GM13977 (cell line): Measurements from ENCODE around the gene KRT35.

Experiments
- DNase-seq: peaks from one replicate; pipeline ENCODE4 v3.0.0; 2012; ENCODE audit warnings: low spot score
- in situ Hi-C: fragments of 300-500 bp; cut with MboI; formaldehyde crosslinking; loops from one replicate; pipeline ENCODE4 v1.12.0; 2022; ENCODE audit warnings: low sequenced_read_pairs, low pct_unique_long_range_greater_than_20kb, mixed read lengths, inconsistent platforms; ENCODE audit not compliant: unreplicated experiment
- TF ChIP-seq, protein P1 (sequence below): IDR thresholded peaks from 2 replicates; pipeline ENCODE4 v1.5.1; 2012; ENCODE audit warnings: mild to moderate bottlenecking, control low read depth; ENCODE audit not compliant: insufficient read depth; ENCODE audit errors: extremely low read depth, missing control alignments

The KRT35 gene

DNA sequence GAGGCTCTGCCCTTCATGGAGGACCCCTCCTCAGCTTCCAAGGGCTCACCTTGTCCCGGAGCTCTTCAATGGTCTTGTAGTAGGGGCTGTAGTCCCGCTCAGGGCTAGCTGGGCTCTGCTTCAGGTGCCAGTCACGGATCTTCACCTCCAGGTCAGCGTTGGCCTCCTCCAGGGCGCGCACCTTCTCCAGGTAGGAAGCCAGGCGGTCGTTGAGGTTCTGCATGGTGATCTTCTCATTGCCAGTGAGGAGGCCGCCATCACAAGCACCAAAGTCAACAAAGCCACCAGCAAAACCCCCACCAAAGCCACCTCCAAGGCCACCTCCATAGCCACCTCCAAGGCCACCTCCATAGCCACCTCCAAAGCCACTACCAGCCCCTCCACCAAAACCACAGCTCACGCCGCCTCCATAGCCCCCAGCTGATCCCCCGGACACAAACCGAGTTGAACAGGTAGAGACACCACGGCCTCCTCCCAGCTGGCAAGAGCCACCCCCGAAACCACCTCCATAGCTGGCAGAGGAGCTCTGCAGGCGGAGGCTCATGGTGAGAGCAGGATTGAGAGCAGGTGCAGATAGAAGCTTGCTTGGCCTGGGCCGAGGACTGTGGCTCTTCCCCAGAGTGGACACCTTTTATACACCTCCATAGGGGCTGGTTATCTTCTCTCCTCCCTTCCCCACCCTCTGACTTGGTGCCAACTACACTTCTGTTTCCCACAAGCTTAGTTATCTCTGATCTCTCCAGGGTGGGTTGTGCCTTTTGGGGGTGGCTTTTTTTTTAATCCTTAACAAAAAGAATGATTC lies 24.3 kb upstream of the KRT35 start, which contains the start of gene KRT13:
Gene KRT13 (minus strand): TSS at position 606 of the 802 bp plus-strand sequence. CDS start 62 bp downstream, at position 544.
- in situ Hi-C loops = no loop called here
- TF ChIP-seq, protein P1, sequence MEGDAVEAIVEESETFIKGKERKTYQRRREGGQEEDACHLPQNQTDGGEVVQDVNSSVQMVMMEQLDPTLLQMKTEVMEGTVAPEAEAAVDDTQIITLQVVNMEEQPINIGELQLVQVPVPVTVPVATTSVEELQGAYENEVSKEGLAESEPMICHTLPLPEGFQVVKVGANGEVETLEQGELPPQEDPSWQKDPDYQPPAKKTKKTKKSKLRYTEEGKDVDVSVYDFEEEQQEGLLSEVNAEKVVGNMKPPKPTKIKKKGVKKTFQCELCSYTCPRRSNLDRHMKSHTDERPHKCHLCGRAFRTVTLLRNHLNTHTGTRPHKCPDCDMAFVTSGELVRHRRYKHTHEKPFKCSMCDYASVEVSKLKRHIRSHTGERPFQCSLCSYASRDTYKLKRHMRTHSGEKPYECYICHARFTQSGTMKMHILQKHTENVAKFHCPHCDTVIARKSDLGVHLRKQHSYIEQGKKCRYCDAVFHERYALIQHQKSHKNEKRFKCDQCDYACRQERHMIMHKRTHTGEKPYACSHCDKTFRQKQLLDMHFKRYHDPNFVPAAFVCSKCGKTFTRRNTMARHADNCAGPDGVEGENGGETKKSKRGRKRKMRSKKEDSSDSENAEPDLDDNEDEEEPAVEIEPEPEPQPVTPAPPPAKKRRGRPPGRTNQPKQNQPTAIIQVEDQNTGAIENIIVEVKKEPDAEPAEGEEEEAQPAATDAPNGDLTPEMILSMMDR = no peak
- no peak for DNase-seq

DNA sequence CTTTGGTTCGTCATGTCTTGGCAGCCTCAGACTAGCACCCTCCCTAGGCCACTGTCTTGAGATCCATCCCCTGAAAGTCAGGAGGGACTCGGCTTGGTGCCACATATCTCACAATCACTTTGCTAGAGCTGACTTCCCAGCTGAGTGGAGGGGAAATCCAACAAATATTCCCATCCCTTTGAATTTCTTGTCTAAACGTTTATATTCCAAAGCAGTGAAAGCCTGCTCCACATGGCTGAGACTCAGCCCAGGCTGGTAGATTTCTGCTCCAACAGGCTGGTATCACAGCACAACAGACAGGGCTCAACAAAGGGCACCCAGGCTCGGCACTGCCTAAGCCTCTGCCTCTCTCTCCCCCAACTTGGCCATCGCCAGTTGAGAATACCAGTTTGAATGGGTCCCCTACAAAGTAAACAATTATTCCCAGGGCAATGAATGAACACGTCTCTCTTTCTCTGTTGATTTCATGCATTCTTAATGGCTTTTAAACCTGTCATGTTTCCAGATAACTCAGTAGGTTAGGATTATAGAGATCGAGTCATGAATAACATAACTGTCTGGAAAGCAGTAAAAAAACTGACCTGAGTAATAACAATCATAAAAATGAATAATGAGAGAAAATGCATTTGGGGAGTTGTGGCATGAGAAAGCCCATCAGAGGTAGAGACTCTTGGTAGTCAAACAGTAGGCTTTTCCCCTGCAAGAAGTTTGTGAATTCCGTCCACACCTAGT lies 23.5 kb upstream of the KRT35 start:
- in situ Hi-C loops = no loop called here
- TF ChIP-seq, protein P1 = no peak
- DNase-seq = no peak

DNA sequence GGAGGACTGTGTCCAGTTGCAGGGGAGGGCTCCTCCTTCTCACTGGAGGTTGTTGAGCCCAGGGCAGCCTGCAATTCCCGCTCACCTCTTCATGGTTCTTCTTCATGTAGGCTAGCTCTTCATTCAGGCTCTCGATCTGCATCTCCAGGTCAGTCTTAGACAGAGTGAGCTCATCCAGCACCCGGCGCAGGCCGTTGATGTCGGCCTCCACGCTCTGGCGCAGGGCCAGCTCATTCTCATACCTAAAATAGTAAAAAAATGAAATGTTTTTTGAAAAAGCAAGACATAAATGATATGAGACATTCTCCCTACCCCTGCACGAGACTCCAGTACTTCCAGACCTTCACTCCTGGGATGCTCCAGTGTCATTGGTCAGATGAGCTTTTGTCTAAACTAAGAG lies 22.3 kb upstream of the KRT35 start:
- TF ChIP-seq, protein P1 = no peak
- in situ Hi-C loops = no loop called here
- DNase-seq = no peak

DNA sequence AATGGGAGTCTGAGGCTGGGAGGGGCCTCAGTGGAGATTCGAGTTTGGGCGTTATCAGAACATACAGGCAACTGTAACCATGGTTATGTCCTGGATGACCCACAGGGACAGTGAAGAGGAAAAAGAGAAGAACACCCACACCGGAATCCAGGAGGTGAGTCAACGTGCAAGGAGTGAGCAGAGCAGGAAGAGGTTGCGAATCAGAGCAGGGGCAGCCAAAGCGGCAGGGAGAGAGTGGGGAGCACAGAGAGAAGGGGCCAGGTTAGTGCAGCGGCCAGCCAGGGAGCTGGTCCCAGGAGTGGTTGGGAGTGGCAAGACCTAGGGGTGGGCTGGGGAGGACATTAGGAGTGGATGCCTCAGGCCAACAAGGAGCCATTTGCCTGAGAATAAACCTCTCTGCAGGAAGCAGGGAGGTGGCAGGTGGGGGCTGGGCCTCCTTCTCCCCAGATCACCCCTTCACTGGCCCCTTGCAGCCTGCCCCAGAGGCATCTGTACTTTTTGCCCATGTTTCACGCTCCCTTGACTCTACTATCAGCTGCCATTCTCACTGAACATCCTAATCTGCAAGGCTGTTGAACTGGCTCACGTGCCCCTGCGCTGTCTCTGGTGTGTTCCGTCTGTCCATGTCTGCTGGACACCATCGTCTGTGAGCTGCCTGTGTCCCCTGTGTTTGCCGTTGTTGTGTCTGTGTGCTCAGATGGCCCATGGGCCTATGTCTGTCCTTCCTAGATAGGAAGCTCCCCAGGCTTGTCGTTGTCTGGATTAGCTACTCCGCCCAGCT lies 19.4 kb upstream of the KRT35 start:
- in situ Hi-C loops = no loop called here
- DNase-seq = no peak
- TF ChIP-seq, protein P1 = no peak

DNA sequence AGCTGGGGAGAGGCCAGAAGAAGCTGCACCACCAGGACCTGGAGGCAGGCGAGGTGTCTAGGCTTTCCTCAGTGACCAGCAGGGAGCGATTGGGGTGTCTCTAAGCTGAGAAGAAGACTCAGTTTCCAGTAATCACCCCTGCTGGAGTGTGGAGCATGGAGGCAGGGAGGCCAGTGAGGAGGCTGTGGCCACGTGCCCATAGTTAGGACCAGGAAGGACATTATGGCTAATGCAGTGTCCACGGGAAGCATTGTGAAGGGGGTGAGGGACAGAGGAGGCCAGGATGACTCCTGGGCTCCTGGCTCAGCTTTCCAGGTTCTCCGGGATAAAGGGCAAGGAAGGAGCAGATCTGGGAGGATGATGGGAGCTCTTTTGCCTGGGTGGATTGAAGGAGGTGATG lies 18.8 kb upstream of the KRT35 start:
- in situ Hi-C loops = loop anchor here (25.0 kb wide), 1 partner anchor 88 kb away; the partner anchor contains the start of gene KRT14
- DNase-seq = no peak
- TF ChIP-seq, protein P1 = no peak

DNA sequence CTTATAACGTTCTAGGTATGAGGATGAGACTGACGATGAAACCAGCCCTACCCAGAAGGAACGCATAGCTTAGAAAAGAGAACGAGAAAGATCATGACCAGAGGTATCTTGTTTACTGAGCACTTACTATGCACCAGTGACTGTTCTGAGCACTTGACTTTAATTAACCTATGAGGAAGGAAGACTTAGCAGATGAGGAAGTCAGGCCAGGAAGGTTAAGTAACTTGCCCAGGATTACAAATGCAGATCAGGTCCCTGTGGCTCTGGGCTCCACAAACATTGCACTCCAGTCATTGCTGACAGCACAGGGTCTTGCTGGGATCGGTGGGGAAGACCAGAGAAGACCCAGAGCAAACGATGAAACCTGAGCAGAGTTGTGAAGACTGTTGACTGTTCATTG lies 17.3 kb upstream of the KRT35 start:
- in situ Hi-C loops = loop anchor here (25.0 kb wide), 1 partner anchor 89 kb away; the partner anchor contains the start of gene KRT14
- TF ChIP-seq, protein P1 = no peak
- no peak for DNase-seq
